ENCODE measurements around the gene PCNT.
"Not testable (repeated sequence)": the region's sequence is repeated elsewhere in the genome, so short reads cannot be mapped to it uniquely, and the experiment has no call there.

The PCNT gene

GRCh38 chr21:46310260-46310659 lies 13.7 kb upstream of the PCNT start:
- DNase-seq: not testable (repeated sequence)

GRCh38 chr21:46311568-46311967 lies 12.4 kb upstream of the PCNT start:
- no peak for DNase-seq

GRCh38 chr21:46312949-46313348 lies 11.0 kb upstream of the PCNT start:
- no peak for DNase-seq

GRCh38 chr21:46314441-46315020 lies 9.4 kb upstream of the PCNT start:
- no peak for DNase-seq

GRCh38 chr21:46316708-46317324 lies 7.1 kb upstream of the PCNT start:
- DNase-seq: no peak

GRCh38 chr21:46317710-46318463 lies 6.1 kb upstream of the PCNT start:
- no peak for DNase-seq

- no peak for DNase-seq
Measured at GRCh38 chr21:46318464-46318845, 5.5 kb upstream of the PCNT start.

GRCh38 chr21:46319186-46319585 lies 4.8 kb upstream of the PCNT start:
- DNase-seq: no peak

GRCh38 chr21:46320331-46320801 lies 3.6 kb upstream of the PCNT start:
- DNase-seq: no peak

- no peak for DNase-seq
Measured at GRCh38 chr21:46322351-46323226, 1.4 kb upstream of the PCNT start.

GRCh38 chr21:46323227-46323709 lies 688 bp upstream of the PCNT start:
- DNase-seq: no peak

- peak; percentile 86 for DNase-seq
Measured at GRCh38 chr21:46324390-46325072, 575 bp downstream of the PCNT start.

GRCh38 chr21:46325073-46325912 lies 1.3 kb downstream of the PCNT start:
- peak; percentile 25 for DNase-seq

- DNase-seq: no peak
Measured at GRCh38 chr21:46326110-46326703, 2.3 kb downstream of the PCNT start.

- DNase-seq: no peak
Measured at GRCh38 chr21:46327711-46328110, 3.8 kb downstream of the PCNT start.

GRCh38 chr21:46328151-46328550 lies 4.2 kb downstream of the PCNT start:
- DNase-seq: no peak

- DNase-seq: no peak
Measured at GRCh38 chr21:46329796-46330195, 5.8 kb downstream of the PCNT start.

- DNase-seq: no peak
Measured at GRCh38 chr21:46334351-46335140, 10.6 kb downstream of the PCNT start.

GRCh38 chr21:46336603-46337002 lies 12.6 kb downstream of the PCNT start:
- no peak for DNase-seq

GRCh38 chr21:46340998-46341397 lies 17.0 kb downstream of the PCNT start:
- DNase-seq: no peak
